GM12864 (cell line): ENCODE data around the gene CEBPE.

Experiments used
- DNase-seq: peaks from one replicate; pipeline ENCODE4 v3.0.0-alpha.2; 2011; ENCODE audit warnings: low read depth
- H3K4me3 ChIP-seq: 2 replicates; pipeline ENCODE4 v1.5.1; 2011; ENCODE audit warnings: mild to moderate bottlenecking, low read depth, low read length, control low read depth
- TF ChIP-seq, protein P1 (sequence below): IDR thresholded peaks from 2 replicates; pipeline ENCODE4 v1.5.1; 2011; ENCODE audit warnings: low read depth, mild to moderate bottlenecking, moderate library complexity, low read length, control low read depth, inconsistent platforms; ENCODE audit errors: missing control alignments

The CEBPE gene

DNA sequence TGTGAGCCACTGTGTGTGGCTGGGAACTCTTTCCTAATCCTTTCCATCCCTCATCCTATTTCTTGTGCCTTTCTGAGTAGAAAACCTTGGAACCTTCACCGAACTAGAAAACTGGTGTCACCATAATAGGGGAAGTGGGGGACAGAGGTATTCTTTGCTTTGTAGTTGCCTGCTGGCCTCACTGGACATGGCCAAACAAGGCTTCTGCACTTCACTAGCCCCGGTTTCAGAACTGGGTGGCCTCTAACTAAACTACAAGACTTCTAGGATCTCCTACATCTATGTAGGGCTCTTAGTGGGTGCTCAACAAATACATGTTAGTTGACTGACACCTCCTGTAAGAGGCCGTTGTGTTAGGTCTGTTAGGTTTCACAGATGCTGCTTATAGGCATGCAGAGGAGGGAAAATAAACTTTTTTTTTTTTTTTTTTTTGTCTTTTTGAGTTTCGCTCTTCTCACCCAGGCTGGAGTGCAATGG is 13.7 kb downstream of the CEBPE start:
- no peak for DNase-seq
- TF ChIP-seq, protein P1, sequence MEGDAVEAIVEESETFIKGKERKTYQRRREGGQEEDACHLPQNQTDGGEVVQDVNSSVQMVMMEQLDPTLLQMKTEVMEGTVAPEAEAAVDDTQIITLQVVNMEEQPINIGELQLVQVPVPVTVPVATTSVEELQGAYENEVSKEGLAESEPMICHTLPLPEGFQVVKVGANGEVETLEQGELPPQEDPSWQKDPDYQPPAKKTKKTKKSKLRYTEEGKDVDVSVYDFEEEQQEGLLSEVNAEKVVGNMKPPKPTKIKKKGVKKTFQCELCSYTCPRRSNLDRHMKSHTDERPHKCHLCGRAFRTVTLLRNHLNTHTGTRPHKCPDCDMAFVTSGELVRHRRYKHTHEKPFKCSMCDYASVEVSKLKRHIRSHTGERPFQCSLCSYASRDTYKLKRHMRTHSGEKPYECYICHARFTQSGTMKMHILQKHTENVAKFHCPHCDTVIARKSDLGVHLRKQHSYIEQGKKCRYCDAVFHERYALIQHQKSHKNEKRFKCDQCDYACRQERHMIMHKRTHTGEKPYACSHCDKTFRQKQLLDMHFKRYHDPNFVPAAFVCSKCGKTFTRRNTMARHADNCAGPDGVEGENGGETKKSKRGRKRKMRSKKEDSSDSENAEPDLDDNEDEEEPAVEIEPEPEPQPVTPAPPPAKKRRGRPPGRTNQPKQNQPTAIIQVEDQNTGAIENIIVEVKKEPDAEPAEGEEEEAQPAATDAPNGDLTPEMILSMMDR: no peak
- no peak overlapping the region for H3K4me3 ChIP-seq

DNA sequence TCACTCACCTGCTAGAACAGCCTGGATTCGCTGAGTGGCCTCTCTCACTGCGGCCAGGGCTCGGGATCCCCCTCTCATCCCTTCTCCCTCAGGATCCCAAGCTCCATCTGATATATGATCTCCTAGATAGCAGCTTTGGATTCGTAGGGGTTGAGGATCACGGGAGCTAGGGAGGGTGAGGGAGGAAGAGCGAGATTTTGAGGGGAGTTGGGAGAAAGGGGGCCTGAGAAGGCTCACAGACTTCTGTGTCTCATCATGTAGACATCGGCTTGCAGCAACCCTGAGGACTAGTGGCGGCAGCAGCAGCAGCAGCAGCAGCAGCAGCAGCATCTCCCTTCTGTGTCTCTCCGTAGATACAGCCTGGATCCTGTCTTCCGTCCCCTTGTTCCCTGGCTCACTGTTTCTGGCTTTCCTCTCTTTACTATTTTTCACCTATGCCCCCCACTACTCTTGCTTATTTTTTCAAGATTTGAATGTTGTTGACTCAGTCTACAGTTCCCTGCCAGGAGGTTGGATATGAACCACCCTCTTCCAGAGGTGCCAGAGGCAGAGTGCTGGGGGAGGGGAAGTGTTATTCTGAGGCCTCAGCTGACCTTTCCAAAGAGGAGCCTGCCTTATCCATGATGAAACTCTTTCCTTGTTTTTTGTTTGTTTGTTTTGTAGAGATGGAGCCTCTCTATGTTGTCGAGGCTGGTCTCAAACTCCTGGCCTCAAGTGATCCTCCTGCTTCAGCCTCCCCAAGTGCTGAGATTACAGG is 14.3 kb downstream of the CEBPE start, which contains the start of gene CIROP:
Gene CIROP (minus strand): TSS at position 399 of the 757 bp plus-strand sequence. CDS start 69 bp downstream, at position 330.
- TF ChIP-seq, protein P1: no peak
- no peak within 1 kb of the TSS for H3K4me3 ChIP-seq
- no peak for DNase-seq

DNA sequence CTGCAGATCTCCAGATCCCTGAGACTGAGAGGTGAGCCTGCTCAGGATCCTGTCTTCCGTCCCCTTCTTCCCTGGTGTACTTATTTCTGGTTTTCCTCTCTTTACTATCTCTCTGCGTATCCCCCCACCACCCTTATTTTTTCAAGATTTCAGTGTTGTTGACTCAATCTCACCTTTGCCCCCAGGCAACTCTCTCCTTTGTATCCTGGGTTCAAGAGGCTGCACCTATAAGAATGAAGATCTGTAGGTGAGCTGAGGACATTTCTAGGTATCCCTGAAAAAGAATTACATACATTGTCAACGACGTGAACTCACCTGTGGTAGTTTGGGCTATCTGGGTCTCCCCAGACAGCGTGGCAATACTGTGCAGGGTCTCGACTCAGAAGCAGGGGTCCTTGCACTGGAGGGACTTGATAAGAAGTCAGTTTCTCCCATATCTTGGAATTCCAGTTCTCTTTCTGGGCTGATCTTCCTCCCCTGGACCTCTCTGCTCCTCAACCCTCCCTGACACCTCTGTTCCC is 14.9 kb downstream of the CEBPE start:
- TF ChIP-seq, protein P1: no peak
- no peak overlapping the region for H3K4me3 ChIP-seq
- DNase-seq: no peak

DNA sequence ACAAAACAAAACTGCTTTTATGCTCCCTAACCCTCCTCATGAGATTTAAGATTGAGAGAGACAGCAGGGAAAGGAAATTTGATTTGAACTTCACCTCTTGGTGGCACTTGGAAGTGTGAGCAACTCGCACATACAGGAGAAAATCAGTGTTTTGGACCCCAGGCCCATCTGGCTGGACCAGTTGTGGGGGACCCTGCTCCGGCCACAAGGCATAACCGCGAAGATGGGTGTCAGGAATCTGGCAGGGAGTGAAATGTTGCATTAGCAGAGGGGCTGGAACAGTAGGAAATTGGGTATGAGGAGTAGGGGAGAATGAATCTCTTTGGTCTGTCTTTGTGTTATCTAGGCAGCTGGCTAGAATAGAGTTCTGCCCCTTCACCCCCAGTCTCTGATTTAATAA is 15.5 kb downstream of the CEBPE start:
- DNase-seq: no peak
- no peak overlapping the region for H3K4me3 ChIP-seq
- TF ChIP-seq, protein P1: no peak

DNA sequence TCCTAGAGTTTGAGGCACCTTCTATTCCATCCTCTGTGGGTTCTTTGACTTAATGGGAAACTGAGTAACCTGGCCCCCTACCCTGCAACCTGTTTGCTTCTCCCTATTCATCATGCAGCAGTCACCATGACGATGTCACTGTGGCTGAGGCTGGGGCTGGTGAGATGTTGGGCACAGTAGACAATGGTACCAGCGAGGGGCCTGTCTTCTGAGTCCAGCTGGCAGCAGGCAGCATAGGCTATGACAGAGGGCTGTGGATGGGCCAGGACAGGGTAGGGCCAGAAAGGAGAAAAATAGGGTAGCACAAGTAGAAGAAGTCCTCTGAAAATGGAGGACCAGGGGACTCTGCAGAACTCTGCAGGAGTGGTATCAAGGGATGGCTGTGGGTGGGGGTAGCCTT is 16.3 kb downstream of the CEBPE start:
- TF ChIP-seq, protein P1: no peak
- DNase-seq: no peak
- no peak overlapping the region for H3K4me3 ChIP-seq

DNA sequence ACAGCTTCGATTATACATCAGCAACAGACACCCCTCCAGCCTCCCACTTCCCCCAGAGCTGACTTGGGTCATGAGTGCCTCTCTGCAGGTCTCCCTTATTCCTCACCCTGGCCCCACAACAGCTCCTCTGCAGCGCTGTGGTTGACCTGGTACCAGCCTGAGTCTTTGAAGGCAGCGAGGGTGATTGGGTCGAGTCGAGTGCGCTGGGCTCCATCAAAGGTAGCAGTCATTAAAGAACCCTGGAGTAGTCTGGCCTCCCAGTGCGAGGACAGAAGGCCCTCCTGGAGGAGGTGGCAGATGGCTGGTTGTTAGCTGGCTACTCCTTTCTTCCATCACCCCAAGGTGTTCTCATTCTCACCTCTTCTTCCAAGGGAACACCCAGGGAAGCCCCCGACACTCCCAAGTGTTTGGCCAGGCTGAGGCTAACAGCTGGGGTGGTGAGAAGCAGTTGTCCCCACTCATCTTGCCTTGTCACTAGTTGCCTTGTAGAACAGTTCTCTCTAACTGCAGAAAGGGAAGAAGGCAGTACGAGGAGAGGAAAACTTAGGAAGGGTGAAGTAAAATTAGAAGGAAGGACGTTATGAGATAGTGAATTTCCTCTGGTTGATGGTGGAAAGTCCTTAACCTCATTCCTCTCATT is 16.9 kb downstream of the CEBPE start:
- TF ChIP-seq, protein P1: no peak

More for the DNA sequence above, 16.9 kb downstream of the CEBPE start:
- no peak overlapping the region for H3K4me3 ChIP-seq
- no peak for DNase-seq
